Measurements from ENCODE around the gene CLCNKB. TPM values are rescaled to one million over a fixed set of nuclear protein-coding genes. Genes with fewer than 3 reads are reported as not detected.
"Not testable (repeated sequence)": the region's sequence is repeated elsewhere in the genome, so short reads cannot be mapped to it uniquely, and the experiment has no call there.

Gene CLCNKB
- total RNA-seq, 2 donors from 2014 or later, result 3.9 to 4.6 TPM

- Histone ChIP-seq H3K27ac (no peak overlapping the region), H3K9me3 (no peaks in the 10 kb centered on the region), H3K27me3 (no peaks in the 10 kb centered on the region), H3K4me3 (no peak overlapping the region), H3K4me1 (peaks cover 0 to 11% of the 10 kb centered on the region in 2 donors), H3K36me3 (no peaks in the 10 kb centered on the region)
- no peak for DNase-seq (ENCODE audit: low spot score)
- TF ChIP-seq, protein P1, sequence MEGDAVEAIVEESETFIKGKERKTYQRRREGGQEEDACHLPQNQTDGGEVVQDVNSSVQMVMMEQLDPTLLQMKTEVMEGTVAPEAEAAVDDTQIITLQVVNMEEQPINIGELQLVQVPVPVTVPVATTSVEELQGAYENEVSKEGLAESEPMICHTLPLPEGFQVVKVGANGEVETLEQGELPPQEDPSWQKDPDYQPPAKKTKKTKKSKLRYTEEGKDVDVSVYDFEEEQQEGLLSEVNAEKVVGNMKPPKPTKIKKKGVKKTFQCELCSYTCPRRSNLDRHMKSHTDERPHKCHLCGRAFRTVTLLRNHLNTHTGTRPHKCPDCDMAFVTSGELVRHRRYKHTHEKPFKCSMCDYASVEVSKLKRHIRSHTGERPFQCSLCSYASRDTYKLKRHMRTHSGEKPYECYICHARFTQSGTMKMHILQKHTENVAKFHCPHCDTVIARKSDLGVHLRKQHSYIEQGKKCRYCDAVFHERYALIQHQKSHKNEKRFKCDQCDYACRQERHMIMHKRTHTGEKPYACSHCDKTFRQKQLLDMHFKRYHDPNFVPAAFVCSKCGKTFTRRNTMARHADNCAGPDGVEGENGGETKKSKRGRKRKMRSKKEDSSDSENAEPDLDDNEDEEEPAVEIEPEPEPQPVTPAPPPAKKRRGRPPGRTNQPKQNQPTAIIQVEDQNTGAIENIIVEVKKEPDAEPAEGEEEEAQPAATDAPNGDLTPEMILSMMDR (IDR thresholded peaks at IDR 0.05), result no peak
These were observed 17.7 kb downstream of the CLCNKB start for GRCh38 chr1:16061266-16061665.

DNA sequence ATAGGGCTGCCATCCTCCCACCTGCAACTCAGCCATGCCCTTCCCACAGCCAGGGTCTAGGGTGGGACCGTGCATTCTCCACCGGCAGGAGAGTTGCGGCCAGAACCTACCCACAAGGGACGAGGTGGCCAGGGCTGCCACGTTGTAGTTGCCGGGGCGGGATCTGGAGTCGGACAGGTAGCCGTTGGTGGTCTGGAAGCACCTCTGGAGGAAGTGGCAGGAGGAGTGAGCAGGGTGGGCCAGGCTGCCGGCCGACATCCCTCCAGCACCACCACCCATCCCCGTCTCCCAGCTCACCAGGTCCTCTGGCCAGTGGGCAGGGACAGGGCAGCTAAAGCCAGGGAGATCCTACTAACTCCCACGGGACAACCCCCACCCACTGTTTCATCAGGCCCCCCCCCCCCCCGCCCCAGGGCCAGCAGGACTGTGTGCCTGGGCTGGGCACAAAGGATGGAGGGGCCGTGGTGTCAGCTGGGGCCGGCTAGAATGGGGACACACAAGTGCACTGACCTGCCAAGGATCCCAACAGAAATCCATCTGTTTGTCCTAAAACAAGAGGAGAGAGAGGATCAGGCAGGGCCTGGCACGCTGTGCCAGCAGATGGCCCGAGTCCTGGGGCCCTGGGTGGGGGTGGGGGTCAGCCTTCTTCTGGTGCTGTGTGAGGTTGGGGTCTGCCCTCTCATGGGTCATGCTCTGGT lies 18.6 kb downstream of the CLCNKB start:
- not testable (repeated sequence) for H3K36me3 ChIP-seq; H3K9me3 ChIP-seq; DNase-seq (ENCODE audit: low spot score); H3K4me3 ChIP-seq; H3K27ac ChIP-seq; H3K27me3 ChIP-seq
- peaks cover 0 to 14% of the 10 kb centered on the region in 2 donors for H3K4me1 ChIP-seq

DNA sequence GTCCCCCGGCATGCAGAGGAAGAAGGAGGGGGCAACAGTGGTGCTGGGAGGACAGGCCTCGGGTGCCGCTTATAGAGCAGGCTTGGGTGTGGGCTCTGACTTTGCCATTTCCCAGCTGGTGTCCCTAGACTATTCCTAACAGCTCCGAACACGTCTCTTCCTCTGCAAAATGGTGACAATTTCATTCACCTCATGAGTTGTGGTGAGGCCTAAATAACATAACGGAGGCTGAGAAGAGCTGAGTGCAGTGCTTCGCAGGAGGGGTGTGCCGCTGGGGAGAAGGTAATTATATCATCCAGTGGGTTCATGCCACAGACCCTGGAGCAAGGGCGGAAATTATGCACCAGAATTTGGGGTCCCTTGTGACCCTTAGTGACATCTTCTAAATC lies 19.1 kb downstream of the CLCNKB start:
- H3K27ac ChIP-seq; H3K9me3 ChIP-seq; H3K27me3 ChIP-seq; H3K4me3 ChIP-seq; H3K36me3 ChIP-seq; DNase-seq (ENCODE audit: low spot score): not testable (repeated sequence)
- peaks cover 0 to 19% of the 10 kb centered on the region in 2 donors for H3K4me1 ChIP-seq

DNA sequence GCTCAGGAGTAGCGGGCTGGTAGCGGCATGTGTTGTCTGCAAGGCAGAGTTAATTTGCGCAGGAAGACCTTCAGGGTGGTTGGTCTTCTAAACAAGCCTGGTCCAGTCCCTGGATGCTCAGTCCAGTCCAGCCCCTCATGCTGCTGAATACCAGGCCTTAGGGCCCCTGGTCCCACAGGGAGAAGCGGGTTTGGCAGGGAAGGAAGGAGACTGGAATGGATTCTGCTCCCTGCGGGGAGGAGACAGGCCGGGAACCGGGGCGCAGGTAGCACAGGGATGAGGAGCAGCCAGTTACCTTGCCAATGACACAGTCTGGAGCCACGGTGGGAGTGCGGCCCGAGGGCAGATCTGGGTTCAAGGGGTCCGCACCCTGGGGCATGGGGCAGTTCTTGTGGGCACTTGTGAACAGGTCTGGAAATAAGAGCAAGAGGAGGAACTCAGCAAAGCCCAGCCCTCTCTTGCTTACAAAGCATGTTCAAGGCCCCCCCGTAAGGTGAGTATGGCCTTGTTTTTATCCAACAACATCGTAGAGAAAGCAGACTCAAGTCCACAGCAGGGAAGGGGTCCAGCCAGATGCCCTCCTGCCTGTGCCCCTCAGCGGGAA lies 19.7 kb downstream of the CLCNKB start:
- H3K4me3 ChIP-seq, result no peak overlapping the region
- H3K27me3 ChIP-seq, result no peaks in the 10 kb centered on the region
- H3K9me3 ChIP-seq, result no peaks in the 10 kb centered on the region
- TF ChIP-seq, protein P1 (IDR thresholded peaks at IDR 0.05), result no peak
- DNase-seq (ENCODE audit: low spot score), result no peak
- no peaks in the 10 kb centered on the region for H3K36me3 ChIP-seq
- H3K27ac ChIP-seq, result no peak overlapping the region
- H3K4me1 ChIP-seq, result peaks cover 0 to 26% of the 10 kb centered on the region in 2 donors

DNA sequence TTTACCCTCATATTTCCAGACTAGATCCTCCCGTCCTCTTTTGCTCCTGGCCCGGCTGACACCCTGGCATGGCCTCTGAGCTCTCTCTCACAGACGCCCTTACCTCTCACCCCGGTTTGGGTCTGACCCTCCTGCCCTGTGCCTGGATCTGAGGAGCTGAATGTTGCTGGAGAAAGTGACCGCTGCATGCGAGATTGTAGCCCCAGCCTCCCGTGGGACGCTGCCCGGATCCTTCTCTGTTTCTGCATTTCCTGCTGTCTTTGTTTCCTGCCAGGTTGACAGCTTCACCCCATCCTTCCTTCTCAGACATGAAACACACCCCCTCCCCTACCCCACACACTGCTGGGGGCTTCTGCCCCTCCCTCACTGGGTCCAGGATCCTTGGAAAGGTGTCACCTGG lies 20.3 kb downstream of the CLCNKB start:
- Histone ChIP-seq H3K27ac (no peak overlapping the region), H3K4me1 (peaks cover 0 to 32% of the 10 kb centered on the region in 2 donors), H3K4me3 (no peak overlapping the region), H3K36me3 (no peaks in the 10 kb centered on the region), H3K27me3 (no peaks in the 10 kb centered on the region), H3K9me3 (no peaks in the 10 kb centered on the region)
- TF ChIP-seq, protein P1 (IDR thresholded peaks at IDR 0.05), result no peak
- no peak for DNase-seq (ENCODE audit: low spot score)

DNA sequence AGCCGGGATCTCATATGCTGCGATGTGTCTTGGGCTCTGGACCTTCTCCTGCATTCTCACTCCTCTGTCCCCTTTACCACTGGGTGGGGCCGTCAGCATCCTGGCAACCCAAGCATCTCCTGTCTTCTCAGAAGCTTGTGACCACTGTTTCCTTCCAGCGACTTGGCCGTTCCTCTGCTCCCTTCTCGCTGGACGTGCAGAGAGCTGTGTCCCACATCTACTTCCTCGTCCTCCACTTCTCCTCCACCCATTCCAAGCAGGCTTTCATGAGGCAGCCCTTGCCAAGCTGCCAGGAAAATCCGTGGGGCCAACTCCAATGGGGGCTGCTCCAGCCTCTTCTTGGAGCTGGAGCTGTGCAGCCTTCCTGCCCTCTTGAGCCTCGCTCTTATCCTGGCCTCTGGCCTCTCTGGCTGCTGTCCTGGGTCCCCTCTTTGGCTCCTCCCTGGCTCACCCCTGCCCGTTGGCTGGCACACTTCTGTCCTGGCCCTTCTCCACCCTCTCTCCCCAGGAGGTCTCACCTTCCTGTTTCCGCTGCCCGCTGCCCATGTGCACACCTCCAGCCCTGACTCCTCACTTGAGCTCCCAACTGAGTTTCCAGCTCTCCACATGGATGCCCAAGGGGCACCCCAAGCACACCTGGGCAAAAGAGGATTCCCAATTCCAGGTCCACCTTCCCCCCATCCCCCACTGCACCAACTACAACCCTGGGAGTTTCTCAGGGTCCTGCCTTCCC lies 21.1 kb downstream of the CLCNKB start:
- Histone ChIP-seq H3K27me3 (no peaks in the 10 kb centered on the region), H3K27ac (no peak overlapping the region), H3K4me3 (no peak overlapping the region), H3K9me3 (no peaks in the 10 kb centered on the region), H3K36me3 (no peaks in the 10 kb centered on the region), H3K4me1 (peaks cover 0 to 32% of the 10 kb centered on the region in 2 donors)
- TF ChIP-seq, protein P1 (IDR thresholded peaks at IDR 0.05), result no peak
- DNase-seq (ENCODE audit: low spot score), result no peak
